Panc1 (cell line): ENCODE measurements around the gene CNTN1. TPM values are rescaled to one million over a fixed set of nuclear protein-coding genes. Genes with fewer than 3 reads are reported as not detected.

ENCODE experiments used
- ATAC-seq: fragments of 200-7000 bp; cut with Tn5 transposase; 2 replicates; pipeline ENCODE4 v1.9.1; 2020; ENCODE audit warnings: mild to moderate bottlenecking, moderate library complexity
- BruUV-seq: library from RNA; stranded (reverse); fragments of 400-500 nt; replicated peaks from 2 replicates; lab custom pipeline; 2021; lab: Mats Ljungman, UMichigan
- CTCF ChIA-PET: fragments of 300-600 bp; sonication (Branson Sonifier 250); formaldehyde crosslinking; loops from one replicate; lab custom pipeline; 2022; ENCODE audit warnings: antibody characterized with exemption; lab: Charles Lee
- POLR2A ChIA-PET: fragments of 300-600 bp; sonication (Branson Sonifier 250); formaldehyde crosslinking; loops from one replicate; lab custom pipeline; 2022; ENCODE audit warnings: antibody characterized with exemption; lab: Charles Lee
- DNase-seq: peaks from one replicate; pipeline ENCODE4 v3.0.0-alpha.2; 2010; ENCODE audit warnings: low read depth, low spot score
- H3K27ac ChIP-seq: 2 replicates; pipeline ENCODE4 v1.5.1; 2011; ENCODE audit warnings: mild to moderate bottlenecking, low read length, inconsistent platforms
- H3K27me3 ChIP-seq: fragments of 200-500 bp; sonication (Bioruptor generic); 2 replicates; pipeline ENCODE4 v1.6.0; 2014; ENCODE audit warnings: low read length, inconsistent platforms; ENCODE audit not compliant: control insufficient read depth, insufficient read depth
- H3K36me3 ChIP-seq: fragments of 200-500 bp; sonication (Bioruptor generic); 2 replicates; pipeline ENCODE4 v1.5.1; 2014; ENCODE audit warnings: inconsistent platforms, mild to moderate bottlenecking, low read length, moderate library complexity; ENCODE audit not compliant: control insufficient read depth, insufficient read depth
- H3K4me1 ChIP-seq: 2 replicates; pipeline ENCODE4 v1.5.1; 2011; ENCODE audit warnings: inconsistent platforms, mild to moderate bottlenecking, low read length, moderate library complexity; ENCODE audit not compliant: control insufficient read depth, insufficient read depth
- H3K4me3 ChIP-seq, 2 experiments: 2 replicates each; pipeline ENCODE4 v1.5.1; 2011 to 2012; ENCODE audit warnings: low read depth in 2 of 2, low read length in 2 of 2, mild to moderate bottlenecking in 2 of 2, inconsistent platforms in 1 of 2, moderate library complexity in 1 of 2
- H3K9me3 ChIP-seq: fragments of 200-500 bp; sonication (Bioruptor generic); 2 replicates; pipeline ENCODE4 v1.5.1; 2014; ENCODE audit warnings: low read depth, mild to moderate bottlenecking, inconsistent platforms, low read length, moderate library complexity; ENCODE audit not compliant: control insufficient read depth, insufficient read depth
- CTCF ChIP-seq: fragments of 450-650 bp; IDR thresholded peaks from 2 replicates; pipeline ENCODE4 v1.5.1; 2017; ENCODE audit warnings: mild to moderate bottlenecking
- POLR2AphosphoS5 ChIP-seq: IDR thresholded peaks from 2 replicates; pipeline ENCODE4 v1.6.1; 2012; ENCODE audit warnings: mild to moderate bottlenecking, low read depth, low read length, moderate library complexity
- REST ChIP-seq, 2 experiments: IDR thresholded peaks; 2 replicates each; pipeline ENCODE4 v1.6.1; 2011 to 2012; ENCODE audit warnings: low read depth in 2 of 2, control low read depth in 1 of 2, low read length in 1 of 2, mild to moderate bottlenecking in 1 of 2, moderate library complexity in 1 of 2; ENCODE audit not compliant: insufficient read depth in 1 of 2
- SIN3A ChIP-seq: IDR thresholded peaks from 2 replicates; pipeline ENCODE4 v1.6.1; 2012; ENCODE audit warnings: low read depth, mild to moderate bottlenecking, low read length, moderate library complexity, borderline replicate concordance; ENCODE audit not compliant: insufficient read depth
- TCF7L2 ChIP-seq: IDR thresholded peaks from 2 replicates; pipeline ENCODE4 v1.6.1; 2011; ENCODE audit warnings: mild to moderate bottlenecking, low read depth, low read length, inconsistent platforms
- in situ Hi-C: cut with HindIII; loops from 2 replicates; pipeline ENCODE4 v1.10.0; 2016; ENCODE audit warnings: low sequenced_read_pairs, low pct_unique_long_range_greater_than_20kb
- intact Hi-C: fragments of 100-400 bp; cut with micrococcal nuclease; formaldehyde crosslinking; loops from one replicate; pipeline ENCODE4 v1.10.0; 2022; ENCODE audit not compliant: unreplicated experiment
- total RNA-seq: library from RNA; stranded (reverse); gene quantifications from one replicate; pipeline ENCODE4 v1.2.1, GENCODE V29; 2021; ENCODE audit not compliant: unreplicated experiment

The CNTN1 gene
- total RNA-seq, 1 experiment from 2014 or later, result not detected

GRCh38 chr12:41014643-41015020 lies 322.4 kb downstream of the CNTN1 start:
- no peak for DNase-seq
- no peaks in the 10 kb centered on the region for H3K36me3 ChIP-seq
- ATAC-seq, result no peak
- ChIA-PET POLR2A (no interaction called here), CTCF (no interaction called here)
- H3K9me3 ChIP-seq, result no peaks in the 10 kb centered on the region
- no TSS peak for BruUV-seq
- H3K4me1 ChIP-seq, result no peaks in the 10 kb centered on the region
- H3K4me3 ChIP-seq, result no peak overlapping the region
- H3K27ac ChIP-seq, result no peak overlapping the region
- in situ Hi-C loops (no loop called here), intact Hi-C loops (no loop called here)
- TF ChIP-seq POLR2AphosphoS5 (no peak), CTCF (no peak), TCF7L2 (no peak), REST (IDR thresholded peaks at IDR 0.05; ENCODE audit: insufficient read depth in 1 of 2, low read depth in 2 of 2, low read length in 1 of 2) (no peak), SIN3A (no peak)
- H3K27me3 ChIP-seq, result no peaks in the 10 kb centered on the region

GRCh38 chr12:41018010-41018409 lies 325.8 kb downstream of the CNTN1 start:
- ChIA-PET POLR2A (no interaction called here), CTCF (no interaction called here)
- Histone ChIP-seq H3K27me3 (no peaks in the 10 kb centered on the region), H3K9me3 (no peaks in the 10 kb centered on the region), H3K4me1 (no peaks in the 10 kb centered on the region), H3K4me3 (no peak overlapping the region), H3K27ac (no peak overlapping the region), H3K36me3 (no peaks in the 10 kb centered on the region)
- in situ Hi-C loops, result no loop called here
- no peak for TF ChIP-seq CTCF
- TF ChIP-seq REST (IDR thresholded peaks at IDR 0.05; ENCODE audit: insufficient read depth in 1 of 2, low read depth in 2 of 2, low read length in 1 of 2), result no peak
- no peak for TF ChIP-seq TCF7L2
- no peak for TF ChIP-seq SIN3A
- no peak for TF ChIP-seq POLR2AphosphoS5
- intact Hi-C loops, result no loop called here
- BruUV-seq, result no TSS peak
- ATAC-seq (no peak), DNase-seq (no peak)
